NB4 (cell line): ENCODE results near the gene HTRA1.
A peak's percentile ranks its signal among the peaks of the same experiment; 100 is the strongest.

Experiments used
- DNase-seq: peaks from one replicate; pipeline ENCODE4 v3.0.0; 2010; ENCODE audit warnings: low read depth
- H3K4me3 ChIP-seq: one replicate; pipeline ENCODE4 v1.5.1; 2011; ENCODE audit warnings: mild to moderate bottlenecking, low read depth, low read length, moderate library complexity
- CTCF ChIP-seq: IDR thresholded peaks from one replicate; pipeline ENCODE4 v1.5.1; 2012; ENCODE audit warnings: low read depth, low read length
- MAX ChIP-seq: IDR thresholded peaks from 2 replicates; pipeline ENCODE4 v1.6.1; 2011; ENCODE audit warnings: low read depth, low read length
- MYC ChIP-seq: IDR thresholded peaks from 2 replicates; pipeline ENCODE4 v1.6.1; 2011; ENCODE audit warnings: low read depth, low read length
- POLR2A ChIP-seq: IDR thresholded peaks from 2 replicates; pipeline ENCODE4 v1.6.1; 2011; ENCODE audit warnings: mild to moderate bottlenecking; ENCODE audit not compliant: insufficient read length; ENCODE audit errors: extremely low read depth

Gene HTRA1

GRCh38 chr10:122544493-122544892 is 83.1 kb downstream of the HTRA1 start:
- TF ChIP-seq CTCF (no peak), POLR2A (no peak), MYC (no peak), MAX (no peak)
- no peak overlapping the region for H3K4me3 ChIP-seq
- DNase-seq: peak; percentile 85

- no peak for TF ChIP-seq MAX
- TF ChIP-seq MYC: no peak
- no peak for TF ChIP-seq CTCF
- no peak for TF ChIP-seq POLR2A
- no peak for DNase-seq
Measured at GRCh38 chr10:122546242-122546641, 84.9 kb downstream of the HTRA1 start.

GRCh38 chr10:122548407-122549085 is 87.2 kb downstream of the HTRA1 start:
- DNase-seq: no peak
- no peak overlapping the region for H3K4me3 ChIP-seq
- no peak for TF ChIP-seq MYC
- TF ChIP-seq POLR2A: no peak
- no peak for TF ChIP-seq MAX
- no peak for TF ChIP-seq CTCF

More at GRCh38 chr10:122546242-122546641, 84.9 kb downstream of the HTRA1 start:
- H3K4me3 ChIP-seq: no peak overlapping the region

GRCh38 chr10:122549636-122550035 is 88.3 kb downstream of the HTRA1 start:
- DNase-seq: no peak
- TF ChIP-seq MYC (no peak), CTCF (no peak), MAX (no peak), POLR2A (no peak)
- H3K4me3 ChIP-seq: no peak overlapping the region

GRCh38 chr10:122550427-122550826 is 89.1 kb downstream of the HTRA1 start:
- TF ChIP-seq CTCF (no peak), MYC (no peak), MAX (no peak)
- no peak for DNase-seq
- H3K4me3 ChIP-seq: no peak overlapping the region
